IMR-90 (cell line): ENCODE results near the gene PRPF40B. TPM values are rescaled to one million over a fixed set of nuclear protein-coding genes. Genes with fewer than 3 reads are reported as not detected.

Experiments used
- ATAC-seq: fragments of 200-7000 bp; cut with Tn5 transposase; 2 replicates; pipeline ENCODE4 v1.9.1; 2020; ENCODE audit warnings: low read depth, mild to moderate bottlenecking, moderate library complexity
- BruUV-seq: library from RNA; stranded (reverse); fragments of 400-500 nt; replicated peaks from 2 replicates; lab custom pipeline; 2021; lab: Mats Ljungman, UMichigan
- CTCF ChIA-PET: fragments of 300-600 bp; formaldehyde crosslinking; extraction: SDS; loops from one replicate; lab custom pipeline; 2021; ENCODE audit warnings: antibody characterized with exemption; lab: Yijun Ruan, JAX
- POLR2A ChIA-PET: fragments of 300-600 bp; sonication (Branson Sonifier 250); formaldehyde crosslinking; loops from one replicate; lab custom pipeline; 2022; ENCODE audit warnings: antibody characterized with exemption; ENCODE audit not compliant: unreplicated experiment; lab: Charles Lee
- DNase-seq: peaks from one replicate; pipeline ENCODE4 v3.0.0; 2013
- H2AFZ ChIP-seq: replicated peaks from 2 replicates; pipeline ENCODE3; 2013; ENCODE audit warnings: low read length, mild to moderate bottlenecking; ENCODE audit not compliant: poor library complexity
- H2AK5ac ChIP-seq: 2 replicates; pipeline ENCODE4 v1.6.1; 2013; ENCODE audit warnings: low read depth, low read length, inconsistent platforms
- H2AK9ac ChIP-seq: replicated peaks from 2 replicates; pipeline ENCODE3; 2013; ENCODE audit warnings: mild to moderate bottlenecking, low read depth, low read length, moderate library complexity; ENCODE audit not compliant: poor library complexity
- H2BK120ac ChIP-seq: 2 replicates; pipeline ENCODE4 v1.6.1; 2013; ENCODE audit warnings: low read depth, low read length, inconsistent platforms
- H2BK15ac ChIP-seq: 3 replicates; pipeline ENCODE4 v1.6.1; 2013; ENCODE audit warnings: low read depth, low read length, inconsistent platforms
- H2BK20ac ChIP-seq: 2 replicates; pipeline ENCODE4 v1.6.1; 2013; ENCODE audit warnings: low read depth, mild to moderate bottlenecking, inconsistent platforms, low read length, moderate library complexity
- H2BK5ac ChIP-seq: 2 replicates; pipeline ENCODE4 v1.6.1; 2013; ENCODE audit warnings: mild to moderate bottlenecking, low read depth, low read length, inconsistent platforms; ENCODE audit not compliant: poor library complexity, severe bottlenecking
- H3K14ac ChIP-seq: replicated peaks from 2 replicates; pipeline ENCODE4 v1.6.1; 2013; ENCODE audit warnings: low read depth, low read length, inconsistent platforms
- H3K18ac ChIP-seq: 2 replicates; pipeline ENCODE4 v1.6.1; 2013; ENCODE audit warnings: low read depth, low read length, control low read depth
- H3K23ac ChIP-seq: 2 replicates; pipeline ENCODE4 v1.6.1; 2013; ENCODE audit warnings: low read depth, low read length, inconsistent platforms
- H3K27ac ChIP-seq: 2 replicates; pipeline ENCODE4 v1.5.1; 2013; ENCODE audit warnings: mild to moderate bottlenecking, control low read depth, low read length; ENCODE audit not compliant: insufficient read depth
- H3K27me3 ChIP-seq: 2 replicates; pipeline ENCODE4 v1.6.1; 2013; ENCODE audit warnings: low read length; ENCODE audit not compliant: control insufficient read depth, insufficient read depth
- H3K36me3 ChIP-seq: 2 replicates; pipeline ENCODE4 v1.6.1; 2013; ENCODE audit warnings: low read length, mixed read lengths; ENCODE audit not compliant: control insufficient read depth, insufficient read depth
- H3K4ac ChIP-seq: 2 replicates; pipeline ENCODE4 v1.6.1; 2013; ENCODE audit warnings: low read depth, low read length, inconsistent platforms
- H3K4me1 ChIP-seq: 2 replicates; pipeline ENCODE4 v1.6.1; 2013; ENCODE audit warnings: low read length, mixed read lengths; ENCODE audit not compliant: control insufficient read depth, insufficient read depth
- H3K4me2 ChIP-seq: 2 replicates; pipeline ENCODE4 v1.6.1; 2013; ENCODE audit warnings: low read depth, mild to moderate bottlenecking, control low read depth, low read length, moderate library complexity
- H3K4me3 ChIP-seq: 2 replicates; pipeline ENCODE4 v1.5.1; 2013; ENCODE audit warnings: low read depth, mild to moderate bottlenecking, control low read depth, low read length, moderate library complexity; ENCODE audit not compliant: insufficient read depth
- H3K56ac ChIP-seq: 2 replicates; pipeline ENCODE4 v1.6.1; 2013; ENCODE audit warnings: low read length, inconsistent platforms; ENCODE audit not compliant: insufficient read depth; ENCODE audit errors: extremely low read depth
- H3K79me1 ChIP-seq, 2 experiments: 2 replicates each; pipeline ENCODE4 v1.6.1; 2013; ENCODE audit warnings: low read length in 2 of 2, inconsistent platforms in 1 of 2, low read depth in 1 of 2
- H3K9ac ChIP-seq: 2 replicates; pipeline ENCODE4 v1.6.1; 2013; ENCODE audit warnings: low read depth, low read length, control low read depth
- H3K9me1 ChIP-seq: 2 replicates; pipeline ENCODE4 v1.6.1; 2013; ENCODE audit warnings: low read length, inconsistent platforms; ENCODE audit not compliant: insufficient read depth
- H3K9me3 ChIP-seq: 2 replicates; pipeline ENCODE4 v1.6.1; 2013; ENCODE audit warnings: low read length; ENCODE audit not compliant: control insufficient read depth, insufficient read depth
- H4K20me1 ChIP-seq: 2 replicates; pipeline ENCODE4 v1.6.1; 2013; ENCODE audit warnings: low read length, inconsistent platforms; ENCODE audit not compliant: insufficient read depth
- H4K5ac ChIP-seq: 2 replicates; pipeline ENCODE4 v1.6.1; 2013; ENCODE audit warnings: mild to moderate bottlenecking, low read depth, low read length, control low read depth
- H4K8ac ChIP-seq, 2 experiments: 2 replicates each; pipeline ENCODE4 v1.6.1; 2013; ENCODE audit warnings: low read depth in 2 of 2, low read length in 2 of 2, control low read depth in 1 of 2, inconsistent platforms in 1 of 2
- H4K91ac ChIP-seq: 2 replicates; pipeline ENCODE4 v1.6.1; 2013; ENCODE audit warnings: low read depth, low read length, inconsistent platforms; ENCODE audit not compliant: insufficient read depth
- BHLHE40 ChIP-seq: fragments of 150-350 bp; IDR thresholded peaks from 2 replicates; pipeline ENCODE4 v1.6.1; 2016; ENCODE audit warnings: mild to moderate bottlenecking, low read depth, low read length
- CEBPB ChIP-seq: IDR thresholded peaks from 2 replicates; pipeline ENCODE4 v1.6.1; 2012; ENCODE audit warnings: low read depth, low read length, improper control_type of control experiment
- CHD1 ChIP-seq: IDR thresholded peaks from 2 replicates; pipeline ENCODE4 v1.6.1; 2012; ENCODE audit warnings: low read depth, low read length, improper control_type of control experiment
- MAFK ChIP-seq: IDR thresholded peaks from 2 replicates; pipeline ENCODE4 v1.6.1; 2012; ENCODE audit warnings: low read depth, low read length, improper control_type of control experiment
- NFE2L2 ChIP-seq: fragments of 150-350 bp; IDR thresholded peaks from 2 replicates; pipeline ENCODE4 v1.6.1; 2016; ENCODE audit warnings: low read depth, mild to moderate bottlenecking, low read length
- POLR2A ChIP-seq: IDR thresholded peaks from 2 replicates; pipeline ENCODE4 v1.6.1; 2012; ENCODE audit warnings: mild to moderate bottlenecking, low read depth, low read length
- RAD21 ChIP-seq: IDR thresholded peaks from 2 replicates; pipeline ENCODE4 v1.6.1; 2012; ENCODE audit warnings: low read length, improper control_type of control experiment
- RFX5 ChIP-seq: IDR thresholded peaks from 2 replicates; pipeline ENCODE4 v1.8.0; 2012; ENCODE audit warnings: low read depth, mild to moderate bottlenecking, low read length, moderate library complexity
- SMC3 ChIP-seq: fragments of 150-350 bp; IDR thresholded peaks from 2 replicates; pipeline ENCODE4 v1.6.1; 2016; ENCODE audit warnings: low read depth, mild to moderate bottlenecking, antibody characterized with exemption, low read length, moderate library complexity
- WGBS, 2 experiments: methylation state at CpG; one replicate each; pipeline versions ENCODE4 v1.1.5 to v1.1.7; 2013; ENCODE audit warnings: missing lambda C conversion rate in 2 of 2; ENCODE audit not compliant: insufficient read length in 1 of 2; ENCODE audit errors: extremely low coverage in 2 of 2; 5-methylcytosine and 5-hydroxymethylcytosine counted together
- dilution Hi-C: fragments of 300-500 bp; cut with HindIII; formaldehyde crosslinking; loops from one replicate; pipeline ENCODE4 v1.14.3; 2018; ENCODE audit warnings: low sequenced_read_pairs; ENCODE audit not compliant: unreplicated experiment
- in situ Hi-C: fragments of 300-500 bp; cut with MboI; formaldehyde crosslinking; loops from 3 replicates; pipeline ENCODE4 v1.14.3; 2019; ENCODE audit warnings: low sequenced_read_pairs, inconsistent platforms, mixed read lengths
- intact Hi-C: fragments of 100-400 bp; cut with micrococcal nuclease; formaldehyde crosslinking; loops from 2 replicates; pipeline ENCODE4 v1.10.0; 2022
- polyA plus RNA-seq, 3 experiments: library from polyadenylated mRNA; depleted of rRNA; stranded (reverse); fragments of >200 nt; gene quantifications; 2 replicates each; pipeline ENCODE4 v1.2.3, GENCODE V29; 2012; ENCODE audit warnings: low replicate concordance in 1 of 3
- total RNA-seq: library from RNA; depleted of rRNA; stranded (reverse); fragments of >200 nt; gene quantifications from 2 replicates; pipeline ENCODE4 v1.2.3, GENCODE V29; 2012
- TF ChIP-seq, protein P1 (sequence below): fragments of 150-350 bp; IDR thresholded peaks from 2 replicates; pipeline ENCODE4 v1.6.1; 2017; ENCODE audit warnings: mild to moderate bottlenecking, antibody characterized with exemption, low read length, low read depth

PRPF40B gene
- total and polyA plus RNA-seq, 2 of the 4 experiments (the other 2 are of a cell fraction), result 5.0 to 11.8 TPM

DNA sequence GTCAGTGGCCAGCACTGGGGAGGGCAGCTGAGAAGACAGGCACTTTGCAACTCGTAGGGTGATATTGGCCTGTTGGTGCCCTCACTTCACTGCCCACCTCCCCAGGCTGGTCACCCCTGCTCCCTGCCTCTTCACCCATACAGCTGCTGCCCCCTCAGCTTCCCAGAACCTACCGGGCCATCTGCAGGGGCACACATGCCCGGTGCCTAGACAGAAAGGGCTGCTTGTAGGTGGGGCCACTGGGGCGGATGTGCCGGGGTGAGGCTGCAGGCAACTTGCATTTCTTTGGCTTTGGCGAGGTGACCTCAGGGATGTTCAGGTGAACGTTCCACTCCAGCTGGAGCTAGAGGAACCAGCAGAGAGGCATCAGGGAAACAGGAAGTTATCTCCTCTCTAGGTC, 35.1 kb upstream of the PRPF40B start:
- no peak overlapping the region for H3K4me3 ChIP-seq
- H2AK5ac ChIP-seq, result no peak overlapping the region
- H4K91ac ChIP-seq, result no peak overlapping the region
- DNase-seq, result no peak
- no peak for ATAC-seq
- no peaks in the 10 kb centered on the region for H4K20me1 ChIP-seq
- H3K9me3 ChIP-seq, result peaks cover 3% of the 10 kb centered on the region; the same call in 1 of the 2 replicates
- H2BK5ac ChIP-seq, result no peak overlapping the region
- H3K23ac ChIP-seq, result no peak overlapping the region
- no peak overlapping the region for H3K56ac ChIP-seq
- ChIA-PET CTCF (no interaction called here), POLR2A (no interaction called here)
- H4K8ac ChIP-seq, result no peak overlapping the region
- no peak overlapping the region for H2AK9ac ChIP-seq
- no peak overlapping the region for H3K4ac ChIP-seq
- no peak overlapping the region for H2BK15ac ChIP-seq
- no peak overlapping the region for H4K5ac ChIP-seq
- no peak overlapping the region for H3K27ac ChIP-seq
- dilution Hi-C loops, result no loop called here
- no TSS peak for BruUV-seq
- no peak overlapping the region for H3K4me2 ChIP-seq
- peaks cover 2% of the 10 kb centered on the region; the same call in 1 of the 2 replicates for H3K4me1 ChIP-seq
- H2BK20ac ChIP-seq, result no peak overlapping the region
- 100% methylated on average over 2 of the region's 7 CpGs; no CpG with 5 or more reads in 1 of the 2 experiments for WGBS, 2 experiments
- H3K79me1 ChIP-seq, result peaks cover 0 to 12% of the 10 kb centered on the region in 2 experiments; a peak in 1 of 4 replicates
- H3K9ac ChIP-seq, result no peak overlapping the region
- H3K9me1 ChIP-seq, result peaks cover 8% of the 10 kb centered on the region; the same call in 1 of the 2 replicates
- intact Hi-C loops, result no loop called here
- peaks cover 4% of the 10 kb centered on the region; the same call in 1 of the 2 replicates for H3K36me3 ChIP-seq
- H3K27me3 ChIP-seq, result no peaks in the 10 kb centered on the region
- H3K18ac ChIP-seq, result no peak overlapping the region
- no peak overlapping the region for H2AFZ ChIP-seq
- TF ChIP-seq RFX5, result no peak
- TF ChIP-seq CHD1, result no peak
- TF ChIP-seq RAD21, result no peak
- no peak for TF ChIP-seq SMC3
- TF ChIP-seq MAFK, result no peak
- TF ChIP-seq, protein P1, sequence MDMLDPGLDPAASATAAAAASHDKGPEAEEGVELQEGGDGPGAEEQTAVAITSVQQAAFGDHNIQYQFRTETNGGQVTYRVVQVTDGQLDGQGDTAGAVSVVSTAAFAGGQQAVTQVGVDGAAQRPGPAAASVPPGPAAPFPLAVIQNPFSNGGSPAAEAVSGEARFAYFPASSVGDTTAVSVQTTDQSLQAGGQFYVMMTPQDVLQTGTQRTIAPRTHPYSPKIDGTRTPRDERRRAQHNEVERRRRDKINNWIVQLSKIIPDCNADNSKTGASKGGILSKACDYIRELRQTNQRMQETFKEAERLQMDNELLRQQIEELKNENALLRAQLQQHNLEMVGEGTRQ, result no peak
- TF ChIP-seq CEBPB, result no peak
- no peak for TF ChIP-seq POLR2A
- TF ChIP-seq BHLHE40, result no peak
- no peak for TF ChIP-seq NFE2L2
- in situ Hi-C loops, result no loop called here
- no peak overlapping the region for H3K14ac ChIP-seq
- no peak overlapping the region for H2BK120ac ChIP-seq
